Osteoblast (primary cell): ENCODE measurements around the gene RBM20. TPM values are rescaled to one million over a fixed set of nuclear protein-coding genes. Genes with fewer than 3 reads are reported as not detected.

Source experiments
- DNase-seq: peaks from one replicate; pipeline ENCODE4 v3.0.0; 2011; ENCODE audit warnings: low spot score, mixed read lengths; ENCODE audit not compliant: insufficient read length; ENCODE audit errors: missing footprints
- H2AFZ ChIP-seq: 2 replicates; pipeline ENCODE4 v1.6.0; 2011; ENCODE audit warnings: mild to moderate bottlenecking, low read length
- H3K27ac ChIP-seq: 2 replicates; pipeline ENCODE4 v1.5.1; 2011; ENCODE audit warnings: mild to moderate bottlenecking, low read depth, low read length, moderate library complexity
- H3K27me3 ChIP-seq: 2 replicates; pipeline ENCODE4 v1.6.0; 2012; ENCODE audit warnings: mild to moderate bottlenecking, control low read depth, inconsistent platforms, low read length, moderate library complexity; ENCODE audit not compliant: insufficient read depth
- H3K36me3 ChIP-seq: 2 replicates; pipeline ENCODE4 v1.5.1; 2011; ENCODE audit warnings: mild to moderate bottlenecking, low read length, control low read depth, moderate library complexity; ENCODE audit not compliant: insufficient read depth
- H3K4me1 ChIP-seq: 2 replicates; pipeline ENCODE4 v1.5.1; 2011; ENCODE audit warnings: mild to moderate bottlenecking, low read length, control low read depth, moderate library complexity; ENCODE audit not compliant: insufficient read depth
- H3K4me2 ChIP-seq: 2 replicates; pipeline ENCODE4 v1.6.0; 2011; ENCODE audit warnings: mild to moderate bottlenecking, low read length; ENCODE audit not compliant: insufficient read depth
- H3K4me3 ChIP-seq: fragments of 200-600 bp; sonication (generic); 3 replicates; pipeline ENCODE4 v1.5.1; 2012; ENCODE audit warnings: mild to moderate bottlenecking, low read length, inconsistent platforms; ENCODE audit not compliant: insufficient read depth
- H3K79me2 ChIP-seq: 2 replicates; pipeline ENCODE4 v1.6.0; 2012; ENCODE audit warnings: mild to moderate bottlenecking, low read length, control low read depth, inconsistent platforms; ENCODE audit not compliant: insufficient read depth
- H3K9me3 ChIP-seq: 2 replicates; pipeline ENCODE4 v1.5.1; 2011; ENCODE audit warnings: low read depth, low read length, control low read depth
- H4K20me1 ChIP-seq: 2 replicates; pipeline ENCODE4 v1.6.0; 2012; ENCODE audit warnings: mild to moderate bottlenecking, low read length, control low read depth; ENCODE audit not compliant: insufficient read depth
- total RNA-seq: library from RNA; depleted of rRNA; stranded (reverse); fragments of >200 nt; gene quantifications from 2 replicates; pipeline ENCODE4 v1.2.3, GENCODE V29; 2012
- TF ChIP-seq, protein P1 (sequence below): IDR thresholded peaks from 2 replicates; pipeline ENCODE4 v1.5.1; 2011; ENCODE audit warnings: mild to moderate bottlenecking, low read depth, low read length, moderate library complexity; ENCODE audit errors: extremely low read depth

The RBM20 gene
- total RNA-seq, 1 donor = not detected

GRCh38 chr10:110710621-110711020 is 66.5 kb downstream of the RBM20 start:
- Histone ChIP-seq H3K4me2 (no peak overlapping the region), H3K4me3 (no peak overlapping the region), H3K36me3 (no peaks in the 10 kb centered on the region), H3K27me3 (peaks cover 9% of the 10 kb centered on the region), H3K79me2 (no peaks in the 10 kb centered on the region), H3K27ac (no peak overlapping the region), H3K9me3 (no peaks in the 10 kb centered on the region), H3K4me1 (peaks cover 6% of the 10 kb centered on the region), H4K20me1 (no peaks in the 10 kb centered on the region), H2AFZ (no peak overlapping the region)
- TF ChIP-seq, protein P1, sequence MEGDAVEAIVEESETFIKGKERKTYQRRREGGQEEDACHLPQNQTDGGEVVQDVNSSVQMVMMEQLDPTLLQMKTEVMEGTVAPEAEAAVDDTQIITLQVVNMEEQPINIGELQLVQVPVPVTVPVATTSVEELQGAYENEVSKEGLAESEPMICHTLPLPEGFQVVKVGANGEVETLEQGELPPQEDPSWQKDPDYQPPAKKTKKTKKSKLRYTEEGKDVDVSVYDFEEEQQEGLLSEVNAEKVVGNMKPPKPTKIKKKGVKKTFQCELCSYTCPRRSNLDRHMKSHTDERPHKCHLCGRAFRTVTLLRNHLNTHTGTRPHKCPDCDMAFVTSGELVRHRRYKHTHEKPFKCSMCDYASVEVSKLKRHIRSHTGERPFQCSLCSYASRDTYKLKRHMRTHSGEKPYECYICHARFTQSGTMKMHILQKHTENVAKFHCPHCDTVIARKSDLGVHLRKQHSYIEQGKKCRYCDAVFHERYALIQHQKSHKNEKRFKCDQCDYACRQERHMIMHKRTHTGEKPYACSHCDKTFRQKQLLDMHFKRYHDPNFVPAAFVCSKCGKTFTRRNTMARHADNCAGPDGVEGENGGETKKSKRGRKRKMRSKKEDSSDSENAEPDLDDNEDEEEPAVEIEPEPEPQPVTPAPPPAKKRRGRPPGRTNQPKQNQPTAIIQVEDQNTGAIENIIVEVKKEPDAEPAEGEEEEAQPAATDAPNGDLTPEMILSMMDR = no peak
- DNase-seq = no peak

GRCh38 chr10:110711382-110711781 is 67.2 kb downstream of the RBM20 start:
- Histone ChIP-seq H2AFZ (no peak overlapping the region), H4K20me1 (no peaks in the 10 kb centered on the region), H3K36me3 (no peaks in the 10 kb centered on the region), H3K9me3 (no peaks in the 10 kb centered on the region), H3K4me3 (no peak overlapping the region), H3K4me2 (no peak overlapping the region), H3K4me1 (peaks cover 2% of the 10 kb centered on the region), H3K79me2 (no peaks in the 10 kb centered on the region), H3K27ac (no peak overlapping the region), H3K27me3 (peaks cover 11% of the 10 kb centered on the region)
- no peak for DNase-seq
- TF ChIP-seq, protein P1 = no peak

DNA sequence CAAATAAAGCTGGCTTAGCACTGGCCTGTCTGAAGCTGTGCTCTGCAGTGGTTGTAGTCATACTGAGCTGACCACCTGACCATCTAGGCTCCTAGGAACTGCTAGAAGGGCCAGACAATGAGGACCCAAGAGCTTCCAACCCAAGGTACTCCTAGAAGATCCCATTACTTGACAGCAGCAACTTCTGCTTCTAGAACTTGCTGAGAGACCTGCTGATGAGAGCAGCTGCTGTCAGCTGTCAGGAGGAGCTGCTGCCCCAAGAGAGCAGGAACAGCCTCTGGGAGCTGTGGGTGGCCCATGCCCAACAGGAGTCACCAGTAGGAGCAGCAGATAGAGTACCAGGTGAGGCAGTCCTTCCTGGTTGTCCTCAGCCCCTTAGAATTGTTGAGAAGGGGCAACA is 70.2 kb downstream of the RBM20 start:
- TF ChIP-seq, protein P1 = no peak
- Histone ChIP-seq H2AFZ (no peak overlapping the region), H4K20me1 (no peaks in the 10 kb centered on the region), H3K27ac (no peak overlapping the region), H3K36me3 (no peaks in the 10 kb centered on the region), H3K79me2 (no peaks in the 10 kb centered on the region), H3K4me1 (no peaks in the 10 kb centered on the region), H3K9me3 (no peaks in the 10 kb centered on the region), H3K27me3 (peaks cover 11% of the 10 kb centered on the region), H3K4me2 (no peak overlapping the region), H3K4me3 (no peak overlapping the region)
- no peak for DNase-seq

DNA sequence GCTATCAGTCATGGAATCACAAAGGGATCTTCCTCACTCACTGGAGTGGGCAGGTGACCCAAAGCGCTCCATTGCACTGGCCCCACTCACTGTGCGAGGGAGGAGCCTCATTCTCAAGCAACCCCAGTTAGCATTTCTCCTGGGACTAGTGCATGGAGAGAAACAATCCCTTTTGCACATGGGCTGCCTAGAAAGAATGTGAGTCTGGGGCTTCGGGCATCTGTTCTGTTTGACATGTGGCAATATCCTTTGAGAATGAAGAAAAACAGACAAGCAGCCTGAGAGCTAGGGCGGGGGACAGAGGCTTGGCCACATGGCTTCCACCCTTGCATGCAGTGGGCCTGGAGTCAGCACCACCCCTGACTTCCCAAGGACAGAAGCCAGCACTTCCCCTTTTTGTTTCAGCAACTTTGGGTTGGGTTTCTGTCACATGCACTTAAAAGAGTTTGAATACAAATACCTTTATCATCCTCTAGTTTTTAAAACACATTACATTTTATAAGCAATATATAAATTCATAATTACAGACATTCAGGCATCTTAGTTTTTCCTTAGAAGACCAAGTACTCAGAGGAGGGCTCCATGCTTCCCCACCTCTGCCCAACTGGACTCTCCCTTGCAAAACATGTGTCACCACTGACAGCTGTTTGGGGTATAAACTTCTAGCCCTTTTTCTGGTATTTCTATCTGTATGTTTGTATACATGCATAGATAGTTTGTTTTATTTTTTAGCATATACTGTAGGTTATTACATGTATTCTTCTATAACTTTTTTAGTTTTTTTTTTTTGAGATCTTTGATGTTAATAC is 73.8 kb downstream of the RBM20 start:
- no peak for DNase-seq
- no peak overlapping the region for H3K27ac ChIP-seq
- TF ChIP-seq, protein P1 = no peak
- H3K36me3 ChIP-seq = no peaks in the 10 kb centered on the region
- no peak overlapping the region for H3K4me3 ChIP-seq
- no peaks in the 10 kb centered on the region for H4K20me1 ChIP-seq
- peaks cover 18% of the 10 kb centered on the region for H3K27me3 ChIP-seq
- no peaks in the 10 kb centered on the region for H3K9me3 ChIP-seq
- H2AFZ ChIP-seq = no peak overlapping the region
- no peaks in the 10 kb centered on the region for H3K4me1 ChIP-seq
- H3K4me2 ChIP-seq = no peak overlapping the region
- no peaks in the 10 kb centered on the region for H3K79me2 ChIP-seq
